HUES64 (cell line): Measurements from ENCODE around the gene CRAMP1.
"Not testable (repeated sequence)": the region's sequence is repeated elsewhere in the genome, so short reads cannot be mapped to it uniquely, and the experiment has no call there.

ENCODE experiments used
- H3K27ac ChIP-seq: 2 replicates; pipeline ENCODE4 v1.7.0; 2013; ENCODE audit warnings: low read depth, low read length, inconsistent platforms
- H3K27me3 ChIP-seq: 2 replicates; pipeline ENCODE4 v1.6.1; 2013; ENCODE audit warnings: mild to moderate bottlenecking, low read length; ENCODE audit not compliant: insufficient read depth
- H3K36me3 ChIP-seq: 2 replicates; pipeline ENCODE4 v1.6.1; 2013; ENCODE audit warnings: mild to moderate bottlenecking, low read length; ENCODE audit not compliant: insufficient read depth
- H3K4me1 ChIP-seq: 2 replicates; pipeline ENCODE4 v1.6.1; 2013; ENCODE audit warnings: mild to moderate bottlenecking, low read length, moderate library complexity; ENCODE audit not compliant: insufficient read depth
- H3K4me3 ChIP-seq: 2 replicates; pipeline ENCODE4 v1.5.1; 2013; ENCODE audit warnings: mild to moderate bottlenecking, low read length, moderate library complexity
- H3K9ac ChIP-seq: 2 replicates; pipeline ENCODE4 v1.6.1; 2013; ENCODE audit warnings: mild to moderate bottlenecking, low read depth, low read length
- H3K9me3 ChIP-seq: 2 replicates; pipeline ENCODE4 v1.6.1; 2013; ENCODE audit warnings: low read depth, low read length; ENCODE audit not compliant: insufficient read depth
- WGBS: fragments of 150-250, 120-280 bp; methylation state at CpG from one replicate; pipeline ENCODE4 v1.1.7; 2013; ENCODE audit warnings: missing lambda C conversion rate; 5-methylcytosine and 5-hydroxymethylcytosine counted together

The CRAMP1 gene

DNA sequence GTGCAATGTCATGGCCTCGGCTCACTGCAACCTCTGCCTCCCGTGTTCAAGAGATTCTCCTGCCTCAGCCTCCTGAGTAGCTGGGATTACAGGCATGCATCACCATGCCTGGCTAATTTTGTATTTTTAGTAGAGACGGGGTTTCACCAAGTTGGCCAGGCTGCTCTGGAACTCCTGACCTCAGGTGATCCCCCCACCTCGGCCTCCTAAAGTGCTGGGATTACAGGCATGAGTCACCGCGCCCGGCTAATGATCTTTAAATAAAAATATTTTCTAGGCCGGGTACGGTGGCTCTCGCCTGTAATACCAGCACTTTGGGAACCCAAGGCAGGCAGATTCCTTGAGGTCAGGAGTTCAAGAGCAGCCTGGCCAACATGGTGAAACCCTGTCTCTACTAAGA is 106.1 kb downstream of the CRAMP1 start:
- not testable (repeated sequence) for H3K36me3 ChIP-seq, H3K27ac ChIP-seq, H3K9ac ChIP-seq, H3K4me1 ChIP-seq, H3K9me3 ChIP-seq, H3K4me3 ChIP-seq, H3K27me3 ChIP-seq
- 95% methylated on average over 10 of the region's 10 CpGs for whole genome bisulfite sequencing

- 91% methylated on average over 12 of the region's 12 CpGs for WGBS
- not testable (repeated sequence) for H3K27me3 ChIP-seq, H3K36me3 ChIP-seq, H3K4me1 ChIP-seq, H3K9ac ChIP-seq, H3K27ac ChIP-seq, H3K4me3 ChIP-seq, H3K9me3 ChIP-seq
Observed at GRCh38 chr16:1719559-1720229, 107.5 kb downstream of the CRAMP1 start.

DNA sequence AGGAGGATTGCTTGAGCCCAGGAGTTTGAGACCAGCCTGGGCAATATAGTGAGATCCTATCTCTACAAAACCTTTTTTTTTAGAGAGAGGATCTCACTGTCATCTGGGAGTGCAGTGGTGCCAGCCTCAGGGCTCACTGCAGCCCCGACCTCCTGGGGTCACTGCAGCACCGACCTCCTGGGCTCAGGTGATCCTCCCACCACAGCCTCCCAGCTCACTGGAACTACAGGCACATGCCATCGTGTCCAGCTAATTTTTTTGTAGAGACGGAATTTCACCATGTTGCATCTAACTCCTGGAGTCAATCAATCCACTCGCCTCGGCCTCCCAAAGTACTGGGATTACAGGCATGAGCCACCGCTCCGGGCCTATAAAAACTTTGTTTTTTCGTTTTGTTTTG is 109.2 kb downstream of the CRAMP1 start:
- WGBS: 94% methylated on average over 9 of the region's 9 CpGs

DNA sequence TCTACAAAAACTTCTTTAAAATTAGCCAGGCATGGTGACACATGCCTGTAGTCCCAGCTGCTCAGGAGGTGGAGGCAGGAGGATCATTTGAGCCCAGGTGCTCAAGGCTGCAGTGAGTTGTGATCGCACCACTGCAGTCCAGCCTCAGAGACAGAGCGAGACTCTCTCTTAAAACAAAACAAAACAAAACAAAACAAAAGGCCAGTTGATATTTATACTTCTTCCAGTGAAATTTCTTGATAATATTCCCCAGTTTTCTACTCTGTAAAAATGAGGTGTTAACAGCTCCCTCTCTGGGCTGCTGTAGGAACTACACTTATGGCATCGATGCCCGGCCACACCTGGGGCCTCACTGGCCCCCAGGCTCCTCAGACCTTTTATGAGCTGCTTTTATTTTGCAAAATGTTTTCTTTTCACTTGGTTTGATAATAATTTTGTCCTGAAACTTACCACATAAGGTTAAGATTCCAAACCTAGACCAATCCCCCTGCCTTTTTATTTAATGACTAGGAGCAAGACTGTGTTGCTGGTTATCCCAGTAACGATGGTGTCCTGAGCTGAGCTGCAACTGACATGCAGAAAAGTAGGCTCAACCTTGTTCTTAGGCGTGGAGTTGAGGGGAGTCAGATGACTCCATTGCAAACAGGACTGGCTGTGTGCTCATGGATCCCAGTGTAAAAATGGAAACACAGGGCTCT is 111.4 kb downstream of the CRAMP1 start:
- H3K4me1 ChIP-seq: peaks cover 3% of the 10 kb centered on the region; the same call in 1 of the 2 replicates
- peaks cover 5% of the 10 kb centered on the region; the same call in 1 of the 2 replicates for H3K36me3 ChIP-seq
- H3K9me3 ChIP-seq: no peaks in the 10 kb centered on the region
- H3K27me3 ChIP-seq: no peaks in the 10 kb centered on the region
- no peak overlapping the region for H3K9ac ChIP-seq
- H3K27ac ChIP-seq: no peak overlapping the region
- WGBS: 75% methylated on average over 6 of the region's 6 CpGs
- no peak overlapping the region for H3K4me3 ChIP-seq

More for the DNA sequence above, 109.2 kb downstream of the CRAMP1 start:
- no peak overlapping the region for H3K9ac ChIP-seq
- peaks cover 3% of the 10 kb centered on the region; the same call in 1 of the 2 replicates for H3K4me1 ChIP-seq
- no peak overlapping the region for H3K27ac ChIP-seq
- peaks cover 5% of the 10 kb centered on the region; the same call in 1 of the 2 replicates for H3K36me3 ChIP-seq
- no peaks in the 10 kb centered on the region for H3K27me3 ChIP-seq
- H3K4me3 ChIP-seq: no peak overlapping the region
- H3K9me3 ChIP-seq: no peaks in the 10 kb centered on the region

DNA sequence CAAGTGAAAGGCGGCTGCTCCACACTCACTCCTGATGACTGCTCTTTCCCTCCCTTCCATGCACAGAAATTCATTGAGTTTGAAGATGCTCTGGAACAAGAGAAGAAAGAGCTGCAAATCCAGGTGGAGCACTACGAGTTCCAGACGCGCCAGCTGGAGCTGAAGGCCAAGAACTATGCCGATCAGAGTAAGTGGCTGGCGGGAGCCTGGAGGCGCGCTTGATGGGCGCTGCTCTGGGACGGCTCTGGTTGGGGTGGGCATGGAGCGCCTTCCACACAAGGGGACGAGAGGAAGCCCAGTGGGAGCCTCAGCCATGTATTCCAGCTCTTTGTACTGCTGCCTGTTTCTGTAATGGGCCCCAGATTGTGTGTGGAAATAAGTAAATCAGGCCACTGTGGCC is 112.3 kb downstream of the CRAMP1 start:
- Histone ChIP-seq H3K4me3 (no peak overlapping the region), H3K9ac (no peak overlapping the region), H3K27me3 (no peaks in the 10 kb centered on the region), H3K27ac (no peak overlapping the region), H3K9me3 (no peaks in the 10 kb centered on the region), H3K36me3 (peaks cover 8% of the 10 kb centered on the region; the same call in 1 of the 2 replicates), H3K4me1 (peaks cover 3% of the 10 kb centered on the region; the same call in 1 of the 2 replicates)
- 97% methylated on average over 12 of the region's 12 CpGs for WGBS

GRCh38 chr16:1726661-1727502 is 114.7 kb downstream of the CRAMP1 start:
- Histone ChIP-seq H3K4me1 (peaks cover 3% of the 10 kb centered on the region; the same call in 1 of the 2 replicates), H3K4me3 (no peak overlapping the region), H3K27me3 (no peaks in the 10 kb centered on the region), H3K9me3 (no peaks in the 10 kb centered on the region), H3K9ac (no peak overlapping the region), H3K36me3 (peaks cover 8% of the 10 kb centered on the region; the same call in 1 of the 2 replicates), H3K27ac (no peak overlapping the region)
- 95% methylated on average over 32 of the region's 32 CpGs for WGBS
